ENCODE results near the gene DDX4. TPM values are rescaled to one million over a fixed set of nuclear protein-coding genes. Genes with fewer than 3 reads are reported as not detected.

The DDX4 gene
- polyA plus RNA-seq, 2 donors, result not detected

Other genes with a start within 250 kb of the DDX4 start
- gene PLPP1, start 203.1 kb upstream of the DDX4 start, polyA plus RNA-seq, result 10 to 100 TPM; 23.3 to 27.7 TPM
- 1 to 10 TPM; 6.6 to 6.8 TPM for gene SLC38A9, start 25.7 kb upstream of the DDX4 start, polyA plus RNA-seq
- under 1 TPM in 1 of 2 donors, not detected in 1; 0.01 TPM for gene IL31RA, start 113.3 kb downstream of the DDX4 start, polyA plus RNA-seq